Endothelial cell (in vitro differentiated cells): Measurements from ENCODE around the gene CHST9. TPM values are rescaled to one million over a fixed set of nuclear protein-coding genes. Genes with fewer than 3 reads are reported as not detected.
"Not testable (repeated sequence)": the region's sequence is repeated elsewhere in the genome, so short reads cannot be mapped to it uniquely, and the experiment has no call there.

ENCODE experiments used
- DNase-seq: peaks from one replicate; pipeline ENCODE4 v3.0.0; 2021; ENCODE audit warnings: low spot score
- H3K27ac Mint-ChIP-seq: one replicate; pipeline ENCODE4 v1.8.0; 2021; ENCODE audit warnings: mixed read lengths, inconsistent platforms; ENCODE audit not compliant: unreplicated experiment
- H3K27me3 Mint-ChIP-seq: one replicate; pipeline ENCODE4 v1.8.0; 2021; ENCODE audit warnings: mild to moderate bottlenecking, moderate library complexity, mixed read lengths, inconsistent platforms; ENCODE audit not compliant: unreplicated experiment
- H3K36me3 Mint-ChIP-seq: one replicate; pipeline ENCODE4 v1.8.0; 2021; ENCODE audit warnings: mild to moderate bottlenecking, low read depth, mixed read lengths, inconsistent platforms; ENCODE audit not compliant: unreplicated experiment
- H3K4me1 Mint-ChIP-seq: one replicate; pipeline ENCODE4 v1.8.0; 2021; ENCODE audit warnings: mild to moderate bottlenecking, mixed read lengths, inconsistent platforms; ENCODE audit not compliant: unreplicated experiment
- H3K4me3 Mint-ChIP-seq: one replicate; pipeline ENCODE4 v1.8.0; 2021; ENCODE audit warnings: mild to moderate bottlenecking, mixed read lengths, inconsistent platforms; ENCODE audit not compliant: unreplicated experiment
- H3K9me3 Mint-ChIP-seq: one replicate; pipeline ENCODE4 v1.8.0; 2021; ENCODE audit warnings: mixed read lengths, inconsistent platforms; ENCODE audit not compliant: unreplicated experiment
- CTCF ChIP-seq: fragments of 200-600 bp; sonication (generic); IDR thresholded peaks from one replicate; pipeline ENCODE4 v1.5.0; 2021; ENCODE audit warnings: antibody characterized with exemption; ENCODE audit not compliant: unreplicated experiment
- long read RNA-seq: library from polyadenylated mRNA; unstranded; transcript quantifications from one replicate; pipeline ENCODE4 v2.0.0, GENCODE V29; 2020; ENCODE audit not compliant: unreplicated experiment
- total RNA-seq: library from RNA; stranded (reverse); fragmentation: NEBNext Ultra II Directional; extraction: Animal tissue kit (Norgen Biotek cat#: 25700); gene quantifications from one replicate; pipeline ENCODE4 v1.2.1, GENCODE V29; 2021; ENCODE audit not compliant: unreplicated experiment

Gene CHST9
- total RNA-seq: 4.7 TPM
- long read RNA-seq, full-length matches to known transcripts: 3 of 5 reads
- long read RNA-seq, partial matches to known transcripts: 0 of 5 reads
- long read RNA-seq, other reads (novel, unspliced or antisense): 2 of 5 reads

GRCh38 chr18:27185025-27185763 is at the start of gene CHST9:
TSS of gene CHST9 (minus strand) at chr18:27185308. CDS start at chr18:27142809, 42,499 bp downstream.
- no peaks in the 10 kb centered on the region for H3K36me3 Mint-ChIP-seq
- peak; percentile 50 for DNase-seq
- peak within 1 kb of the TSS; percentile 42 for H3K27ac Mint-ChIP-seq
- H3K9me3 Mint-ChIP-seq: no peaks in the 10 kb centered on the region
- peaks cover 6% of the 10 kb centered on the region for H3K4me1 Mint-ChIP-seq
- peaks cover 5% of the 10 kb centered on the region for H3K27me3 Mint-ChIP-seq
- peak within 1 kb of the TSS; percentile 95 for H3K4me3 Mint-ChIP-seq
- TF ChIP-seq CTCF: no peak

- not testable (repeated sequence) for H3K27me3 Mint-ChIP-seq, H3K36me3 Mint-ChIP-seq, DNase-seq, H3K27ac Mint-ChIP-seq, H3K4me3 Mint-ChIP-seq, H3K9me3 Mint-ChIP-seq
- H3K4me1 Mint-ChIP-seq: peaks cover 15% of the 10 kb centered on the region
Measured at GRCh38 chr18:27232355-27232754, 47.2 kb upstream of the CHST9 start.

GRCh38 chr18:27231671-27232070 is 46.6 kb upstream of the CHST9 start:
- not testable (repeated sequence) for H3K4me3 Mint-ChIP-seq, DNase-seq, H3K27me3 Mint-ChIP-seq, H3K9me3 Mint-ChIP-seq, H3K36me3 Mint-ChIP-seq
- H3K27ac Mint-ChIP-seq: peak overlapping the region; percentile 55
- peaks cover 15% of the 10 kb centered on the region for H3K4me1 Mint-ChIP-seq

- DNase-seq, H3K36me3 Mint-ChIP-seq, H3K4me3 Mint-ChIP-seq, H3K9me3 Mint-ChIP-seq, H3K27me3 Mint-ChIP-seq: not testable (repeated sequence)
- H3K4me1 Mint-ChIP-seq: peaks cover 20% of the 10 kb centered on the region
- peak overlapping the region; percentile 55 for H3K27ac Mint-ChIP-seq
Measured at GRCh38 chr18:27231221-27231620, 46.1 kb upstream of the CHST9 start.

- no peak overlapping the region for H3K4me3 Mint-ChIP-seq
- no peaks in the 10 kb centered on the region for H3K36me3 Mint-ChIP-seq
- no peaks in the 10 kb centered on the region for H3K9me3 Mint-ChIP-seq
- no peak overlapping the region for H3K27ac Mint-ChIP-seq
- H3K27me3 Mint-ChIP-seq: no peaks in the 10 kb centered on the region
- H3K4me1 Mint-ChIP-seq: peaks cover 38% of the 10 kb centered on the region
- no peak for DNase-seq
- no peak for TF ChIP-seq CTCF
Measured at GRCh38 chr18:27227721-27228120, 42.6 kb upstream of the CHST9 start.

GRCh38 chr18:27226556-27227075 is 41.5 kb upstream of the CHST9 start:
- no peak for TF ChIP-seq CTCF
- H3K4me1 Mint-ChIP-seq: peaks cover 36% of the 10 kb centered on the region
- no peaks in the 10 kb centered on the region for H3K27me3 Mint-ChIP-seq
- H3K36me3 Mint-ChIP-seq: no peaks in the 10 kb centered on the region
- H3K27ac Mint-ChIP-seq: peak overlapping the region; percentile 62
- no peaks in the 10 kb centered on the region for H3K9me3 Mint-ChIP-seq
- DNase-seq: no peak
- no peak overlapping the region for H3K4me3 Mint-ChIP-seq
